ENCODE measurements around the gene TMEM179. TPM values are rescaled to one million over a fixed set of nuclear protein-coding genes. Genes with fewer than 3 reads are reported as not detected.

The TMEM179 gene
- polyA plus RNA-seq, 1 donor from 2014 or later = 20.3 TPM

GRCh38 chr14:104650981-104651875 lies 46.7 kb upstream of the TMEM179 start:
- no peak overlapping the region for H3K27ac ChIP-seq (ENCODE audit: low read length)
- TF ChIP-seq TAF1 (IDR thresholded peaks at IDR 0.05; ENCODE audit: low read depth) (no peak), SMC3 (conservative IDR thresholded peaks at IDR 0.05; ENCODE audit: poor library complexity) (no peak), CTCF (IDR thresholded peaks at IDR 0.05; ENCODE audit: poor library complexity, severe bottlenecking) (no peak), REST (IDR thresholded peaks at IDR 0.05; ENCODE audit: borderline replicate concordance) (no peak), MXI1 (conservative IDR thresholded peaks at IDR 0.05; ENCODE audit: poor library complexity, severe bottlenecking) (no peak), POLR2AphosphoS5 (IDR thresholded peaks at IDR 0.05) (no peak), RAD21 (conservative IDR thresholded peaks at IDR 0.05) (no peak), EP300 (conservative IDR thresholded peaks at IDR 0.05; ENCODE audit: poor library complexity, severe bottlenecking) (no peak), EZH2 (IDR thresholded peaks at IDR 0.05; ENCODE audit: borderline replicate concordance, insufficient read depth, low read length, poor library complexity, severe bottlenecking) (no peak)
- H2AFZ ChIP-seq (ENCODE audit: low read depth, low read length) = no peak overlapping the region

GRCh38 chr14:104650057-104650980 lies 45.7 kb upstream of the TMEM179 start:
- H4K20me1 ChIP-seq (ENCODE audit: insufficient read depth) = no peaks in the 10 kb centered on the region
- H2AFZ ChIP-seq (ENCODE audit: low read depth, low read length) = peak overlapping the region; percentile 21
- H3K79me2 ChIP-seq (replicated peaks; ENCODE audit: insufficient read depth, low read length) = no peaks in the 10 kb centered on the region
- H3K27me3 ChIP-seq (ENCODE audit: insufficient read depth, low read depth, low read length) = no peaks in the 10 kb centered on the region
- peak; percentile 52 for TF ChIP-seq SMC3 (conservative IDR thresholded peaks at IDR 0.05; ENCODE audit: poor library complexity)
- no peak for TF ChIP-seq TAF1 (IDR thresholded peaks at IDR 0.05; ENCODE audit: low read depth)
- TF ChIP-seq RAD21 (conservative IDR thresholded peaks at IDR 0.05) = peak; percentile 45
- TF ChIP-seq EP300 (conservative IDR thresholded peaks at IDR 0.05; ENCODE audit: poor library complexity, severe bottlenecking) = no peak
- peak; percentile 58 for TF ChIP-seq CTCF (IDR thresholded peaks at IDR 0.05; ENCODE audit: poor library complexity, severe bottlenecking)
- no peak for TF ChIP-seq MXI1 (conservative IDR thresholded peaks at IDR 0.05; ENCODE audit: poor library complexity, severe bottlenecking)
- TF ChIP-seq EZH2 (IDR thresholded peaks at IDR 0.05; ENCODE audit: borderline replicate concordance, insufficient read depth, low read length, poor library complexity, severe bottlenecking) = no peak
- no peak for TF ChIP-seq REST (IDR thresholded peaks at IDR 0.05; ENCODE audit: borderline replicate concordance)
- peak; percentile 22 for TF ChIP-seq POLR2AphosphoS5 (IDR thresholded peaks at IDR 0.05)
- H3K9ac ChIP-seq (ENCODE audit: low read length) = peak overlapping the region; percentile 53
- peaks cover 2% of the 10 kb centered on the region for H3F3A ChIP-seq (ENCODE audit: insufficient read depth, low read length, poor library complexity, severe bottlenecking)
- no peaks in the 10 kb centered on the region for H3K9me2 ChIP-seq (ENCODE audit: insufficient read depth, low read length)
- H3K36me3 ChIP-seq (ENCODE audit: insufficient read depth, low read length) = no peaks in the 10 kb centered on the region
- peak overlapping the region; percentile 61 for H3K4me3 ChIP-seq (ENCODE audit: low read length)
- peaks cover 4% of the 10 kb centered on the region for H3K9me3 ChIP-seq (ENCODE audit: low read length)
- H3K27ac ChIP-seq (ENCODE audit: low read length) = no peak overlapping the region
- H3K4me2 ChIP-seq (ENCODE audit: low read length) = no peak overlapping the region

More at GRCh38 chr14:104650981-104651875, 46.7 kb upstream of the TMEM179 start:
- Histone ChIP-seq H3K9me3 (ENCODE audit: low read length) (peaks cover 3% of the 10 kb centered on the region), H3K27me3 (ENCODE audit: insufficient read depth, low read depth, low read length) (no peaks in the 10 kb centered on the region), H3K4me2 (ENCODE audit: low read length) (no peak overlapping the region), H3K79me2 (replicated peaks; ENCODE audit: insufficient read depth, low read length) (no peaks in the 10 kb centered on the region), H3K9ac (ENCODE audit: low read length) (no peak overlapping the region), H3K9me2 (ENCODE audit: insufficient read depth, low read length) (no peaks in the 10 kb centered on the region), H4K20me1 (ENCODE audit: insufficient read depth) (no peaks in the 10 kb centered on the region), H3F3A (ENCODE audit: insufficient read depth, low read length, poor library complexity, severe bottlenecking) (peaks cover 2% of the 10 kb centered on the region), H3K4me3 (ENCODE audit: low read length) (no peak overlapping the region), H3K36me3 (ENCODE audit: insufficient read depth, low read length) (no peaks in the 10 kb centered on the region)

Data from neural cell (in vitro differentiated cells).